Fibroblast of gingiva (primary cell): ENCODE data around the gene SCUBE1.
A peak's percentile ranks its signal among the peaks of the same experiment; 100 is the strongest.

Experiments
- DNase-seq: peaks from one replicate; pipeline ENCODE4 v3.0.0-alpha.2; 2011; ENCODE audit warnings: low read depth

Gene SCUBE1

GRCh38 chr22:43343262-43343669 lies at the start of gene SCUBE1:
SCUBE1 (minus strand) TSS chr22:43343372; CDS start chr22:43343261, 111 bp downstream.
- DNase-seq, result no peak

GRCh38 chr22:43392385-43392989 lies 49.3 kb upstream of the SCUBE1 start:
- no peak for DNase-seq

GRCh38 chr22:43391306-43391705 lies 48.1 kb upstream of the SCUBE1 start:
- no peak for DNase-seq

- DNase-seq, result no peak
Observed at GRCh38 chr22:43390872-43391271, 47.7 kb upstream of the SCUBE1 start.

- DNase-seq, result no peak
Observed at GRCh38 chr22:43390166-43390565, 47.0 kb upstream of the SCUBE1 start.

GRCh38 chr22:43389227-43389836 lies 46.2 kb upstream of the SCUBE1 start:
- no peak for DNase-seq

GRCh38 chr22:43388420-43388851 lies 45.3 kb upstream of the SCUBE1 start:
- DNase-seq, result peak; percentile 28

- DNase-seq, result no peak
Observed at GRCh38 chr22:43387815-43388214, 44.6 kb upstream of the SCUBE1 start.

GRCh38 chr22:43385770-43386641 lies 42.8 kb upstream of the SCUBE1 start:
- peak; percentile 62 for DNase-seq

- no peak for DNase-seq
Observed at GRCh38 chr22:43384863-43385262, 41.7 kb upstream of the SCUBE1 start.

- DNase-seq, result no peak
Observed at GRCh38 chr22:43381693-43382092, 38.5 kb upstream of the SCUBE1 start.

GRCh38 chr22:43377896-43378704 lies 34.9 kb upstream of the SCUBE1 start:
- no peak for DNase-seq

GRCh38 chr22:43377548-43377895 lies 34.4 kb upstream of the SCUBE1 start:
- DNase-seq, result no peak

- no peak for DNase-seq
Observed at GRCh38 chr22:43376765-43377547, 33.8 kb upstream of the SCUBE1 start.

- DNase-seq, result no peak
Observed at GRCh38 chr22:43375951-43376455, 32.8 kb upstream of the SCUBE1 start.

GRCh38 chr22:43370036-43370435 lies 26.9 kb upstream of the SCUBE1 start:
- DNase-seq, result no peak

GRCh38 chr22:43365715-43366440 lies 22.7 kb upstream of the SCUBE1 start:
- no peak for DNase-seq

GRCh38 chr22:43364169-43364435 lies 20.9 kb upstream of the SCUBE1 start:
- no peak for DNase-seq

- no peak for DNase-seq
Observed at GRCh38 chr22:43363315-43364168, 20.4 kb upstream of the SCUBE1 start.

- no peak for DNase-seq
Observed at GRCh38 chr22:43360576-43360975, 17.4 kb upstream of the SCUBE1 start.
